ENCODE measurements around the gene FURIN.
"Not testable (repeated sequence)": the region's sequence is repeated elsewhere in the genome, so short reads cannot be mapped to it uniquely, and the experiment has no call there.

FURIN gene

GRCh38 chr15:90868261-90868689, at the start of gene FURIN:
FURIN (plus strand) TSS chr15:90868588; CDS start chr15:90875741, 7,153 bp downstream.
- no peak for DNase-seq

- peak; percentile 38 for DNase-seq
Observed at GRCh38 chr15:90819390-90819789, 49.0 kb upstream of the FURIN start.

GRCh38 chr15:90819850-90820249, 48.5 kb upstream of the FURIN start:
- peak; percentile 27 for DNase-seq

GRCh38 chr15:90820481-90820880, 47.9 kb upstream of the FURIN start:
- DNase-seq: no peak

GRCh38 chr15:90822204-90822955, 46.0 kb upstream of the FURIN start:
- no peak for DNase-seq

GRCh38 chr15:90823455-90823974, 44.9 kb upstream of the FURIN start:
- no peak for DNase-seq

GRCh38 chr15:90825115-90825899, 43.1 kb upstream of the FURIN start:
- not testable (repeated sequence) for DNase-seq

GRCh38 chr15:90826206-90826885, 42.0 kb upstream of the FURIN start:
- DNase-seq: not testable (repeated sequence)

- no peak for DNase-seq
Observed at GRCh38 chr15:90826886-90827435, 41.4 kb upstream of the FURIN start.

GRCh38 chr15:90828111-90828510, 40.3 kb upstream of the FURIN start:
- DNase-seq: no peak

- DNase-seq: no peak
Observed at GRCh38 chr15:90829126-90829525, 39.3 kb upstream of the FURIN start.

GRCh38 chr15:90829942-90830440, 38.4 kb upstream of the FURIN start:
- peak; percentile 74 for DNase-seq

- no peak for DNase-seq
Observed at GRCh38 chr15:90834626-90835025, 33.8 kb upstream of the FURIN start.

GRCh38 chr15:90836296-90836871, 32.0 kb upstream of the FURIN start:
- no peak for DNase-seq

- no peak for DNase-seq
Observed at GRCh38 chr15:90837094-90837493, 31.3 kb upstream of the FURIN start.

GRCh38 chr15:90838139-90838538, 30.2 kb upstream of the FURIN start:
- no peak for DNase-seq

- DNase-seq: no peak
Observed at GRCh38 chr15:90838544-90838943, 29.8 kb upstream of the FURIN start.

- DNase-seq: peak; percentile 82
Observed at GRCh38 chr15:90839187-90840071, 29.0 kb upstream of the FURIN start.

- DNase-seq: no peak
Observed at GRCh38 chr15:90840157-90840855, 28.1 kb upstream of the FURIN start.

GRCh38 chr15:90840954-90841353, 27.4 kb upstream of the FURIN start:
- DNase-seq: peak; percentile 19

- peak; percentile 8 for DNase-seq
Observed at GRCh38 chr15:90844696-90845095, 23.7 kb upstream of the FURIN start.
